NT2/D1 (cell line): ENCODE measurements around the gene SRSF7.

Experiments
- DNase-seq: peaks from one replicate; pipeline ENCODE4 v3.0.0-alpha.2; 2011; ENCODE audit warnings: low read depth, low spot score
- H3K27me3 ChIP-seq: 2 replicates; pipeline ENCODE4 v1.6.0; 2011; ENCODE audit warnings: mild to moderate bottlenecking; ENCODE audit not compliant: insufficient read length, insufficient read depth
- H3K36me3 ChIP-seq: 2 replicates; pipeline ENCODE4 v1.6.1; 2011; ENCODE audit warnings: mild to moderate bottlenecking, low read length, mixed read lengths; ENCODE audit not compliant: insufficient read depth, insufficient read length
- H3K4me1 ChIP-seq: 2 replicates; pipeline ENCODE4 v1.5.1; 2011; ENCODE audit not compliant: insufficient read depth, insufficient read length
- H3K4me3 ChIP-seq: 2 replicates; pipeline ENCODE4 v1.5.1; 2011; ENCODE audit warnings: low read depth; ENCODE audit not compliant: insufficient read length
- H3K9ac ChIP-seq: 2 replicates; pipeline ENCODE4 v1.6.0; 2011; ENCODE audit warnings: low read depth; ENCODE audit not compliant: insufficient read length
- H3K9me3 ChIP-seq: 2 replicates; pipeline ENCODE4 v1.5.1; 2011; ENCODE audit warnings: mild to moderate bottlenecking, low read length; ENCODE audit not compliant: insufficient read depth
- SUZ12 ChIP-seq: IDR thresholded peaks from 2 replicates; pipeline ENCODE4 v1.6.1; 2011; ENCODE audit not compliant: insufficient read length, insufficient read depth; ENCODE audit errors: extremely low read depth
- YY1 ChIP-seq: IDR thresholded peaks from 2 replicates; pipeline ENCODE4 v1.6.1; 2011; ENCODE audit not compliant: insufficient read length, insufficient read depth
- ZNF274 ChIP-seq: IDR thresholded peaks from 2 replicates; pipeline ENCODE4 v1.6.1; 2011; ENCODE audit warnings: mild to moderate bottlenecking, low read depth, low read length

SRSF7 gene

GRCh38 chr2:38791744-38792143, 40.6 kb upstream of the SRSF7 start:
- Histone ChIP-seq H3K4me3 (no peak overlapping the region), H3K9ac (no peak overlapping the region), H3K36me3 (no peaks in the 10 kb centered on the region), H3K9me3 (no peaks in the 10 kb centered on the region), H3K27me3 (no peaks in the 10 kb centered on the region), H3K4me1 (no peaks in the 10 kb centered on the region)
- DNase-seq = no peak
- TF ChIP-seq SUZ12 (no peak), YY1 (no peak), ZNF274 (no peak)

GRCh38 chr2:38789691-38790090, 38.5 kb upstream of the SRSF7 start:
- H3K4me1 ChIP-seq = no peaks in the 10 kb centered on the region
- no peak for DNase-seq
- TF ChIP-seq YY1 (no peak), SUZ12 (no peak), ZNF274 (no peak)

DNA sequence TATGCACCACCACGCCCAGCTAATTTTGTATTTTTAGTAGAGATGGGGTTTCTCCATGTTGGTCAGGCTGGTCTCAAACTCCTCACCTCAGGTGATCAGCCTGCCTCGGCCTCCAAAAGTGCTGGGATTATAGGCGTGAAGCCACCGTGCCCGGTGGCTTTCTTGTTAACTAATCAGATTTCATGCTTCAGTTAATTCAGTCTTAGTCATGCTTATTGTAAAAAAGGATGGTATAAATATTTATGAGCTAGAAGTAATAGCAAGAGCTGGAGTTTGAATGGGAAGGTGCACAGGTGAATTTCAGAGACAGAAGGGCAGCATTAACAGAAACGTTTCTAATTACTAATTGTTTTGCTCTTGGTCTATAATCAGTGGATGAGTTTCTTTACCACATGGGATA, 37.1 kb upstream of the SRSF7 start:
- Histone ChIP-seq H3K4me1 (no peaks in the 10 kb centered on the region), H3K4me3 (no peak overlapping the region), H3K9me3 (no peaks in the 10 kb centered on the region), H3K27me3 (no peaks in the 10 kb centered on the region), H3K36me3 (peaks cover 6% of the 10 kb centered on the region), H3K9ac (no peak overlapping the region)
- TF ChIP-seq SUZ12 (no peak), ZNF274 (no peak), YY1 (no peak)
- no peak for DNase-seq

More at GRCh38 chr2:38789691-38790090, 38.5 kb upstream of the SRSF7 start:
- Histone ChIP-seq H3K9ac (no peak overlapping the region), H3K9me3 (no peaks in the 10 kb centered on the region), H3K36me3 (no peaks in the 10 kb centered on the region), H3K27me3 (no peaks in the 10 kb centered on the region), H3K4me3 (no peak overlapping the region)

GRCh38 chr2:38783586-38783985, 32.4 kb upstream of the SRSF7 start:
- Histone ChIP-seq H3K4me1 (no peaks in the 10 kb centered on the region), H3K9me3 (no peaks in the 10 kb centered on the region), H3K36me3 (peaks cover 22% of the 10 kb centered on the region), H3K4me3 (no peak overlapping the region), H3K27me3 (no peaks in the 10 kb centered on the region), H3K9ac (no peak overlapping the region)
- no peak for DNase-seq
- TF ChIP-seq ZNF274 (no peak), YY1 (no peak), SUZ12 (no peak)

DNA sequence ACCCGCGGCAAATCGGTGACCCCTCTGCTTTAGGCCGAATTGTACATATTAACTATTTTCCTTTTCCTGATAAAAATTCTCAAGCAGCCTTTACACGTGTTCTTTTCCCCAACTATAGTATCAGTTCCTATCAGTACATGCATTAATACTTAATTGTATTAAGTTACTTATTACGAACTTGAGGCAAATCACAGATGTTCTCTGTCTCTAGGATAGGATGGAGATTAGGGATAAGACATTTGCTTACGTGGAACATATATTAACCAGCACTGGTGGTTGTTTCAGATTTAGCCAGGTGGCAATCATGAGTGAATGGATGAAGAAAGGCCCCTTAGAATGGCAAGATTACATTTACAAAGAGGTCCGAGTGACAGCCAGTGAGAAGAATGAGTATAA, 27.5 kb upstream of the SRSF7 start:
- no peak for DNase-seq
- H3K9me3 ChIP-seq = no peaks in the 10 kb centered on the region
- peak overlapping the region; percentile 81 for H3K9ac ChIP-seq
- no peaks in the 10 kb centered on the region for H3K27me3 ChIP-seq
- TF ChIP-seq SUZ12 = no peak
- peaks cover 19% of the 10 kb centered on the region for H3K36me3 ChIP-seq
- H3K4me3 ChIP-seq = peak overlapping the region; percentile 63
- no peaks in the 10 kb centered on the region for H3K4me1 ChIP-seq

- DNase-seq = no peak
- Histone ChIP-seq H3K4me3 (no peak overlapping the region), H3K9me3 (no peaks in the 10 kb centered on the region), H3K4me1 (no peaks in the 10 kb centered on the region), H3K36me3 (peaks cover 8% of the 10 kb centered on the region), H3K9ac (no peak overlapping the region), H3K27me3 (no peaks in the 10 kb centered on the region)
- TF ChIP-seq ZNF274 = no peak
- TF ChIP-seq YY1 = no peak
- TF ChIP-seq SUZ12 = no peak
Measured at GRCh38 chr2:38776531-38776930, 25.4 kb upstream of the SRSF7 start.

GRCh38 chr2:38775921-38776225, 24.7 kb upstream of the SRSF7 start:
- no peak overlapping the region for H3K9ac ChIP-seq

More at GRCh38 chr2:38775921-38776225, 24.7 kb upstream of the SRSF7 start:
- Histone ChIP-seq H3K4me3 (no peak overlapping the region), H3K4me1 (no peaks in the 10 kb centered on the region), H3K27me3 (no peaks in the 10 kb centered on the region), H3K36me3 (peaks cover 3% of the 10 kb centered on the region), H3K9me3 (no peaks in the 10 kb centered on the region)
- TF ChIP-seq ZNF274 = no peak
- TF ChIP-seq YY1 = no peak
- TF ChIP-seq SUZ12 = no peak
- no peak for DNase-seq
